ENCODE data around the gene PSMD12.
A peak's percentile ranks its signal among the peaks of the same experiment; 100 is the strongest.

The PSMD12 gene

GRCh38 chr17:67372751-67373150, 6.4 kb upstream of the PSMD12 start:
- TF ChIP-seq CTCF (IDR thresholded peaks at IDR 0.05; ENCODE audit: insufficient read depth, low read depth, low read length, missing control alignments) = no peak
- no peak overlapping the region for H3K4me3 ChIP-seq (ENCODE audit: low read depth, low read length)
- no peak for DNase-seq (ENCODE audit: low read depth)

- no peak for DNase-seq (ENCODE audit: low read depth)
- no peak for TF ChIP-seq CTCF (IDR thresholded peaks at IDR 0.05; ENCODE audit: insufficient read depth, low read depth, low read length, missing control alignments)
- H3K4me3 ChIP-seq (ENCODE audit: low read depth, low read length) = no peak overlapping the region
Observed at GRCh38 chr17:67369676-67370075, 3.3 kb upstream of the PSMD12 start.

GRCh38 chr17:67365738-67366192, 612 bp downstream of the PSMD12 start:
- peak; percentile 53 for DNase-seq (ENCODE audit: low read depth)
- no peak for TF ChIP-seq CTCF (IDR thresholded peaks at IDR 0.05; ENCODE audit: insufficient read depth, low read depth, low read length, missing control alignments)

GRCh38 chr17:67364847-67365737, 1.3 kb downstream of the PSMD12 start:
- no peak for TF ChIP-seq CTCF (IDR thresholded peaks at IDR 0.05; ENCODE audit: insufficient read depth, low read depth, low read length, missing control alignments)
- peak; percentile 35 for DNase-seq (ENCODE audit: low read depth)
- peak overlapping the region; percentile 94 for H3K4me3 ChIP-seq (ENCODE audit: low read depth, low read length)

More at GRCh38 chr17:67365738-67366192, 612 bp downstream of the PSMD12 start:
- peak overlapping the region; percentile 94 for H3K4me3 ChIP-seq (ENCODE audit: low read depth, low read length)

GRCh38 chr17:67362173-67362572, 4.2 kb downstream of the PSMD12 start:
- DNase-seq (ENCODE audit: low read depth) = no peak
- TF ChIP-seq CTCF (IDR thresholded peaks at IDR 0.05; ENCODE audit: insufficient read depth, low read depth, low read length, missing control alignments) = no peak
- H3K4me3 ChIP-seq (ENCODE audit: low read depth, low read length) = no peak overlapping the region

GRCh38 chr17:67360880-67361279, 5.5 kb downstream of the PSMD12 start:
- no peak for TF ChIP-seq CTCF (IDR thresholded peaks at IDR 0.05; ENCODE audit: insufficient read depth, low read depth, low read length, missing control alignments)
- H3K4me3 ChIP-seq (ENCODE audit: low read depth, low read length) = no peak overlapping the region
- DNase-seq (ENCODE audit: low read depth) = no peak
